ENCODE data around the gene MPST.

Gene MPST

DNA sequence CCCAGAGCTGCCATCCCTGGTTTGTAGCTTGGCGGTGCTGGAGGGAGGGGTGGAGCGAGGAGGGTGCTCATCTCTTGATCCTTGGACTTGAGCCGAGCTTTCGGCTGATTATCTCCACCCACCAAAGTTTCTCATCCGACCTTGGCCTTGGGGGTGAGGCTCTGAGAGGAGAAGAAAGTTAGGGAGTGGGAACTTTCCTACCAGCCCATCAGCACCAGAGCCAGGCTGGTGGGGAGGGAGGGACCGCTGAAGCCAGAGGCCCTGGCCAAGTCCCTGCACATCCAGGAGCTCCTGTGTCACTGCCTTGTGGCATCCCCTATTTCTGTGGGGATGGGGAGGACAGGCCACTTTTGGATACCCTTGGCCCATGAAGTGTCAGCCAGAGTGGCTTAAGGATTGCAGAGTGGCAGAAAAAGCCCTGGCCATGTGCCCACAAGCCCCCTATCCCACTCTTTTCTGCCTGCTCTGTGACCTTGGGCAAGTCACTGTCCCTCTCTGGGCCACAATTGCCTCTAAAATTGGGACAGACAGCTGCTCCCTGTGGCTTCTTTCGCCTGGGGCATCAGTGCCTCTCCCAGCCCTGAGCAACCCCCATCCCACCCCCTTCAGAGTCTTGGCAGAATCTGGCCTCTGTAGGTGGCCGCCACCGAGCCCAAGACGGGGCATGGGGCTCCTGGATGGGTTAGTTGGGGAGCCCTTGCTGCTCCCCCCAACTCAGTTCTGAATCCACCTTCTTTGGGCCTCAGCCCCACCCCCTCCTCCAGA, 42.3 kb downstream of the MPST start:
- H3K4me3 ChIP-seq (replicated peaks; ENCODE audit: low read depth, low read length), result no peak overlapping the region
- TF ChIP-seq, protein P1, sequence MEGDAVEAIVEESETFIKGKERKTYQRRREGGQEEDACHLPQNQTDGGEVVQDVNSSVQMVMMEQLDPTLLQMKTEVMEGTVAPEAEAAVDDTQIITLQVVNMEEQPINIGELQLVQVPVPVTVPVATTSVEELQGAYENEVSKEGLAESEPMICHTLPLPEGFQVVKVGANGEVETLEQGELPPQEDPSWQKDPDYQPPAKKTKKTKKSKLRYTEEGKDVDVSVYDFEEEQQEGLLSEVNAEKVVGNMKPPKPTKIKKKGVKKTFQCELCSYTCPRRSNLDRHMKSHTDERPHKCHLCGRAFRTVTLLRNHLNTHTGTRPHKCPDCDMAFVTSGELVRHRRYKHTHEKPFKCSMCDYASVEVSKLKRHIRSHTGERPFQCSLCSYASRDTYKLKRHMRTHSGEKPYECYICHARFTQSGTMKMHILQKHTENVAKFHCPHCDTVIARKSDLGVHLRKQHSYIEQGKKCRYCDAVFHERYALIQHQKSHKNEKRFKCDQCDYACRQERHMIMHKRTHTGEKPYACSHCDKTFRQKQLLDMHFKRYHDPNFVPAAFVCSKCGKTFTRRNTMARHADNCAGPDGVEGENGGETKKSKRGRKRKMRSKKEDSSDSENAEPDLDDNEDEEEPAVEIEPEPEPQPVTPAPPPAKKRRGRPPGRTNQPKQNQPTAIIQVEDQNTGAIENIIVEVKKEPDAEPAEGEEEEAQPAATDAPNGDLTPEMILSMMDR (IDR thresholded peaks at IDR 0.05; ENCODE audit: low read length, missing control alignments), result no peak
- no peak for DNase-seq (ENCODE audit: low read depth)

DNA sequence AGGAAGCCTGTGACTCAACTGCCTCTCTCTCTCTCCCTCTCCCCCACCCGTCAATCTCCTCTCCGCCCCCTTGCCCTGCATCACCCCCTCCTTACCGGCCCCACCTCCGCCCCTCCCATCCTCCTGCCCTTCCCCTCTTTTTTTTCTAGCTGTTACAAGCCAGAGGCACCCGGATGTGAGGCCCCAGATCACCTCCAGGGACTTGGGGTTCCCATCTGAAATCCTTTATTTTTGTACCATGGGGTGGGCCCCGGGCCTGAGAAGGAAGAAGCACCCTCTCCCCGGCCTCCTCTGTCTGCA, 42.8 kb downstream of the MPST start:
- DNase-seq (ENCODE audit: low read depth), result no peak
- TF ChIP-seq, protein P1 (IDR thresholded peaks at IDR 0.05; ENCODE audit: low read length, missing control alignments), result no peak
- H3K4me3 ChIP-seq (replicated peaks; ENCODE audit: low read depth, low read length), result no peak overlapping the region

DNA sequence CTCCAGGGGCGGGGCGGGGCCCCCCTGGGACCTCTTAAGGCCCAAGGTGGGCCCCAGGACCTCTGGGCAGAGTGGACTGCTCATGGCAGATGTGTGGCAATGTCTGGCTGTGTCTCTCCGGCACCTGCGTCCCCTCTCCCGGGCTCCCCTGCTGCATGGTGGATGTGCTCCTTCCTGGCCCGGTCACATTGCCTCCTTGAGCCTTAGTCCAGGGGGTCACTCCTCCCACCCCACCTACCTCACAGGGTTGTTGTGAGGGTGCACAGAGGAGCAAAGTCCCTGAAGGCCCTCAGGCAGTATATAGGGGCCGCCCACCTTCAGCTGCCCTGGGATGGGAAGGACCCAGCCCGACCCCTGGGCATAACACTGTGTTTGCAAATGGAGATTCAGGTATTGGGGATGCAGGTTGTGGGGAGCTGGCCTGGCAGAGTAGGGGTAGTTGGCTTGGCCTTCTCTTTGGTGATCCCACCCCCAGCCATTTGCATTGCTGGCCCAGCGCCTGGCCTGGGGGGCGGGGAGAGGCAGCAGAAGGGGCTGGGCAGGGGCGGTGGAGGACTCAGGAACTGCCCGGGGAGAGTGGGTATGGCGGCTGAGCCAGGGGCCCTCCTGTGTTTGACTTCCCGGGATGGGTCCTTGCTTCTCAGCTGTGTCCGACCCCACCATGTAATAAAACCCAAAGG, 43.3 kb downstream of the MPST start:
- no peak for DNase-seq (ENCODE audit: low read depth)
- no peak overlapping the region for H3K4me3 ChIP-seq (replicated peaks; ENCODE audit: low read depth, low read length)
- TF ChIP-seq, protein P1 (IDR thresholded peaks at IDR 0.05; ENCODE audit: low read length, missing control alignments), result no peak

DNA sequence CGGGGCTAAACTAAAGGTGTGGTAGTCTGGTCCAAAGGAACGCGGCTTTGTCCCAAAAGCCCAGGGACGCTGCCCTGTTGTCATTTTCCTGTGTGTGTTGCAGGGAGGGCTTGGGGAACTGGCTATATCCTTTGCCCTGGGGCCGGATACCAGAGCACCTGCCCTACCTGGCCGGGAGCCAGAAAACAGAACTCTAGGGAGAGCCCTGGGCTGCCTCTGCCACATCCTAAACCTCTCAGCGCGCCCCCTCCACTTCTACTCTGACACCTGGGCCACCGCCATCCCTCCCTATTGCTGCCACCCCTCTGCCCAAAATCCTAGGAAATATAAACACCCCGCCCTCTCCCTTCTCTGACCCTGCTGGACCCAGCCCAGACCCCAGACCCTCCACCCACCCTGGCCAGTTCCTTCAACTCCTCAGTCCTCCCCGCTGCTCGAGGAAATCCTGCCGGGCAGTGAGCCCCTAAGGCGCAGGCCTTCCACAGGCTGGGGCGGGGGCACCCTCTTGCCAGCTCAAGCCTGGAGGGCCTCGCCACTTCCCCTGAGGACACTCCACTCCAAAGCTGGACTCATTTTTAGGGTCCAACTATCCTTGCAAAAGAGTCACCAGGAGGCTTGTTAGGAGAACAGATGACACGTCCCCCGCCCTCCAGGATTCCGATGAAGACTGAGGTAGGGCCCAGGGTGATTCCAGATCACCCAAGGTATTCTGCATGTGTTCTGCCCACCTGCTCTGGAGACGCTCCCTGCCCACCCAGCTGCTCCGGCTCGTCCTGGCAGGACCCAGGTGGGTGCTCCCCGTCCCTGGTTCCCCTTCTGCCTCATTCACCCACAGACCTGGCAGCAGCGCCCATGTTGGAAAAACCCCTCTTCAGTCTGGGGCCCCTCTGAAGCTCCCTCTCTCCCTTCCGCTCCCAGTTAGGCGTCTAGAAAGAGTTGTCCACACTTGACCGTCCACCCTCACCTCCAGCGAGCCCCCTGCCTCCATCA, 44.2 kb downstream of the MPST start:
- TF ChIP-seq, protein P1 (IDR thresholded peaks at IDR 0.05; ENCODE audit: low read length, missing control alignments), result no peak
- no peak overlapping the region for H3K4me3 ChIP-seq (replicated peaks; ENCODE audit: low read depth, low read length)
- DNase-seq (ENCODE audit: low read depth), result no peak

DNA sequence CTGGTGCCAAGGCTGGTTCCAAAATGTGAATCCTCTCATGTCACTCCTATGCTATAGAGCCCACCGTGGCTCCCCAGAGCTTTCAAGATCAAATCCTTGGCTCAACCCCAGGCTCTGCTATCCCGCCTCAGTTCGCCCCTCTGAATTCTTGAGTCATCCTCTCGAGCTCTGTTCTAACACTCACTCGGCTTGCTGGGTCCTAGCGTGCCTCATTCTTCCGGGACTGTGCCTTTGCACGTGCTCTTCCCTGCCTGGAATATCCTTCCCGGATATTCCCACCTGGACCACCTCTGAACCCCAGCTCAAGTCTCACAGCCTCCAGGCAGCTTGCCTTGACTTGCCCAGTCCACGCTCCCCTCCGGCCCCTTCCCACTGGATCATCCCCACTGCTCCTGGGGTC, 45.0 kb downstream of the MPST start:
- no peak overlapping the region for H3K4me3 ChIP-seq (replicated peaks; ENCODE audit: low read depth, low read length)
- TF ChIP-seq, protein P1 (IDR thresholded peaks at IDR 0.05; ENCODE audit: low read length, missing control alignments), result no peak
- no peak for DNase-seq (ENCODE audit: low read depth)

DNA sequence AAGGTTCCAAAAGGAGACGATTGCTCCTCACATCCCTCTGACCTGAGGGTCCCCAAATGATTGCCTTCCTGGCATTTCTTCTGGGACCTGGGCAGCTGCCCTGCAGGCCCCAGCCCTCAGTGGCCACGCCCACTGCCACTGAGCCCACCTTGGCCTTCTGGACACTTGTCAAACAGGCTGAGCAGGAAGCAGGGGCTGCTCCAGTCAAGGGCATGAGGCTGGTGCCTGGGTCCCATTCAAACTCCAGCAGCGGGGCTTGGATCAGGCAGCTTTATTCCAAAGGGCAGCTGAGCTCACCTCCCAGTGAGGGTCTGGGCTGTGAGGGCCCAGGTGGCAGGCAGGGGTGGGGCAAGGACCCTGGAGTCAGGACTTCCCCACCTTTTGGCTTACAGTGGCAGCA, 45.6 kb downstream of the MPST start:
- no peak overlapping the region for H3K4me3 ChIP-seq (replicated peaks; ENCODE audit: low read depth, low read length)
- DNase-seq (ENCODE audit: low read depth), result no peak
- TF ChIP-seq, protein P1 (IDR thresholded peaks at IDR 0.05; ENCODE audit: low read length, missing control alignments), result no peak

Data from fibroblast of pulmonary artery (primary cell).